Common myeloid progenitor, CD34-positive (primary cell): ENCODE results near the gene PRSS12.

Source experiments
- CTCF ChIA-PET: fragments of 350-600 bp; sonication (Branson Sonifier 250); formaldehyde crosslinking; loops from one replicate; lab custom pipeline; 2021; ENCODE audit warnings: antibody characterized with exemption; lab: Charles Lee
- POLR2A ChIA-PET: fragments of 350-600 bp; sonication (Branson Sonifier 250); formaldehyde crosslinking; loops from one replicate; lab custom pipeline; 2021; ENCODE audit warnings: antibody characterized with exemption; lab: Charles Lee
- DNase-seq, 3 donors: peaks; one replicate each; pipeline versions ENCODE4 v3.0.0 to v3.0.0-alpha.2; 2013
- H3K27ac ChIP-seq, 2 experiments: 1 replicate in 1 of 2; 2 replicates in 1 of 2; pipeline ENCODE4 v1.7.0; 2013; ENCODE audit warnings: inconsistent platforms in 2 of 2, low read length in 2 of 2, mild to moderate bottlenecking in 2 of 2, low read depth in 1 of 2, moderate library complexity in 1 of 2; ENCODE audit not compliant: severe bottlenecking in 2 of 2, insufficient read depth in 1 of 2, poor library complexity in 1 of 2
- H3K27me3 ChIP-seq, 5 experiments: replicated peaks in 2 of 5; 1 replicate in 3 of 5; 2 replicates in 2 of 5; pipeline versions ENCODE4 v1.6.1 to v1.7.0; 2013; ENCODE audit warnings: low read length in 4 of 5, mild to moderate bottlenecking in 2 of 5, moderate library complexity in 2 of 5, inconsistent platforms in 1 of 5; ENCODE audit not compliant: insufficient read depth in 5 of 5, control insufficient read depth in 4 of 5
- H3K36me3 ChIP-seq, 4 experiments: 1 replicate in 2 of 4; 2 replicates in 2 of 4; pipeline versions ENCODE4 v1.6.1 to v1.7.0; 2013; ENCODE audit warnings: low read length in 3 of 4, control low read depth in 1 of 4, mild to moderate bottlenecking in 1 of 4; ENCODE audit not compliant: control insufficient read depth in 4 of 4, insufficient read depth in 4 of 4
- H3K4me1 ChIP-seq, 4 experiments: 1 replicate in 3 of 4; 2 replicates in 1 of 4; pipeline versions ENCODE4 v1.6.1 to v1.7.1; 2013; ENCODE audit warnings: low read length in 3 of 4, mild to moderate bottlenecking in 3 of 4, control low read depth in 1 of 4, inconsistent platforms in 1 of 4, moderate library complexity in 1 of 4; ENCODE audit not compliant: control insufficient read depth in 4 of 4, insufficient read depth in 4 of 4; ENCODE audit errors: control extremely low read depth in 1 of 4
- H3K4me3 ChIP-seq, 7 experiments: 1 replicate in 4 of 7; 2 replicates in 3 of 7; pipeline versions ENCODE4 v1.5.1 to v1.7.0; 2013; ENCODE audit warnings: mild to moderate bottlenecking in 7 of 7, low read length in 6 of 7, moderate library complexity in 6 of 7, inconsistent platforms in 2 of 7, low read depth in 2 of 7, control low read depth in 1 of 7; ENCODE audit not compliant: insufficient read depth in 4 of 7, control insufficient read depth in 1 of 7; ENCODE audit errors: extremely low read depth in 1 of 7
- H3K9me3 ChIP-seq, 5 experiments: 1 replicate in 4 of 5; 2 replicates in 1 of 5; pipeline versions ENCODE4 v1.6.1 to v1.7.1; 2013; ENCODE audit warnings: low read length in 4 of 5, mild to moderate bottlenecking in 2 of 5, inconsistent platforms in 1 of 5, low read depth in 1 of 5, moderate library complexity in 1 of 5; ENCODE audit not compliant: control insufficient read depth in 4 of 5, insufficient read depth in 2 of 5; ENCODE audit errors: control extremely low read depth in 1 of 5
- WGBS: methylation state at CpG from one replicate; pipeline ENCODE4 v1.1.5; 2013; ENCODE audit not compliant: insufficient coverage; 5-methylcytosine and 5-hydroxymethylcytosine counted together

PRSS12 gene

DNA sequence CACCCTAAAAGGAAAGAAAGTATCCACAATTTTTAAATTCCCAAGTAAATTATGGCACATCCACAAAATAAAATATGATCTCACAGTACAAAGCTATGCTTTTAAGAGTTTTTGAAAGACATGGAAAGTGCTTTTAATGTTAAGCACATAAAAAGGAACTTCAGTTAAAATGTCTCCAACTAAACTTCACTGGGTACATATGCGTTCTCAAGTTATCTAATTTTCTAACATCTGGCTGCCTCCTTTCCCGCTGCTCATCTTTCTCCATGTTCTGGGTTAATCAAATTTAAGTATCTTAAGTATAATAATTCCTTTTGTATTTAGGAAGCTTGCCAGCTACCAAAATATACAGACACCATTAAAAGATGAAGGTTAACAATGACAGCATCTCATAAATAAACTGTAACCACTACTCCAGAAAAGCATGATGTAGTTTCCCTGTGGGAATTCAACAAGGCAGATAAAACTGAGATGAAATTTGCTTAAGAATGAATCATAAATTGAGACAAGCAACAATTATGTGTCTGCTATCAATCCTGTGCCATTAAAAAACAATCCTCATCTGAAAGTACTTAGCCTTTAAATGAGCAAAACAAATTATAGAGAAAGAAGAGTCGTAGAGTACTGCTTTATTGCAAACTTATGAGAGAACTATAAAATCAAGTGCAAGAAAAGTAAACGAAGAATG, 25.1 kb downstream of the PRSS12 start:
- CTCF ChIA-PET, result no interaction called here
- POLR2A ChIA-PET, result no interaction called here
- no CpG with 5 or more reads among the region's 4 CpGs for WGBS
- no peak for DNase-seq
- Histone ChIP-seq H3K27me3 (no peaks in the 10 kb centered on the region), H3K36me3 (no peaks in the 10 kb centered on the region), H3K4me3 (no peak overlapping the region), H3K4me1 (no peaks in the 10 kb centered on the region), H3K27ac (no peak overlapping the region), H3K9me3 (no peaks in the 10 kb centered on the region)

DNA sequence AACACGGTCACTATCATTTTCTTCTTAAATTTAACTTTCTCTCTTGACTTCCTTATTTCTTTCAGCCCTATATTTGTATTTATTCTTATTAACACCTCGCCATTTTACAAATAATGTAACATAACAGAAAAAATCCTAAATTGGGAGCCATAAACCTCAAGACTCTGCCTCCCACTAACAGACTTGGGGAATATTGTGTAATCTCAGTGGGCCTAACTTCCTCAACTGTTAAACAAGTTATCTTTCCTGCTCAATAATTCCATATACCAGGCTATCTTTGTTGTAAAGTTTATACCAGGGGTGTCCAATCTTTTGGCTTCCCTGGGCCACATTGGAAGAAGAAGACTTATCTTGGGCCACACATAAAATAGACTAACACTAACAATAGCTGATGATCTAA, 26.2 kb downstream of the PRSS12 start:
- WGBS, result 100% methylated on average over 1 of the region's 2 CpGs
- CTCF ChIA-PET, result no interaction called here
- Histone ChIP-seq H3K36me3 (no peaks in the 10 kb centered on the region), H3K27me3 (no peaks in the 10 kb centered on the region), H3K4me3 (no peak overlapping the region), H3K9me3 (no peaks in the 10 kb centered on the region), H3K27ac (no peak overlapping the region), H3K4me1 (no peaks in the 10 kb centered on the region)
- no peak for DNase-seq
- POLR2A ChIA-PET, result interaction anchor here (0.7 kb wide), 1 partner anchor 143 kb away, joined by 4 read pairs; no protein-coding TSS in a partner anchor

DNA sequence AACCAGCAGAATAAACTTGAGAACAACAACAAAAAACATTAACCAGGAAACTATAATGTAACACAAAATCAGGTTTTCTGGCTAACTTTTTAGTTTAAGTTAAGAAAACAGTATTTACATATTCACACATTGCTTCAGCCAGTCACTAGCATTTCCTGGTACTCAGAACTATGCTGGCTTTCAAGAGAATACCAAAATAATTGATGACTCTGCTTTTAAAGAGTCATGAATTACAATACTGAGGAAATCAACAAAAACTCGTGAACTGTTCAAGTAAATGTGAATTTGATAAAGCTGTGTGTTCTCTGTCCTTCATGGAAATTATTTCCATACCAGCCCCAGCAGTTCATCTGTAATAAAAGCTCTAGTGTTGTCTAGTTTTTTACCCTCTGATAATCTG, 27.4 kb downstream of the PRSS12 start:
- no peak for DNase-seq
- ChIA-PET CTCF (no interaction called here), POLR2A (no interaction called here)
- H3K27ac ChIP-seq, result no peak overlapping the region
- H3K27me3 ChIP-seq, result no peaks in the 10 kb centered on the region
- no peaks in the 10 kb centered on the region for H3K36me3 ChIP-seq
- no CpG with 5 or more reads among the region's 1 CpG for whole genome bisulfite sequencing
- no peaks in the 10 kb centered on the region for H3K4me1 ChIP-seq
- no peaks in the 10 kb centered on the region for H3K9me3 ChIP-seq
- no peak overlapping the region for H3K4me3 ChIP-seq

DNA sequence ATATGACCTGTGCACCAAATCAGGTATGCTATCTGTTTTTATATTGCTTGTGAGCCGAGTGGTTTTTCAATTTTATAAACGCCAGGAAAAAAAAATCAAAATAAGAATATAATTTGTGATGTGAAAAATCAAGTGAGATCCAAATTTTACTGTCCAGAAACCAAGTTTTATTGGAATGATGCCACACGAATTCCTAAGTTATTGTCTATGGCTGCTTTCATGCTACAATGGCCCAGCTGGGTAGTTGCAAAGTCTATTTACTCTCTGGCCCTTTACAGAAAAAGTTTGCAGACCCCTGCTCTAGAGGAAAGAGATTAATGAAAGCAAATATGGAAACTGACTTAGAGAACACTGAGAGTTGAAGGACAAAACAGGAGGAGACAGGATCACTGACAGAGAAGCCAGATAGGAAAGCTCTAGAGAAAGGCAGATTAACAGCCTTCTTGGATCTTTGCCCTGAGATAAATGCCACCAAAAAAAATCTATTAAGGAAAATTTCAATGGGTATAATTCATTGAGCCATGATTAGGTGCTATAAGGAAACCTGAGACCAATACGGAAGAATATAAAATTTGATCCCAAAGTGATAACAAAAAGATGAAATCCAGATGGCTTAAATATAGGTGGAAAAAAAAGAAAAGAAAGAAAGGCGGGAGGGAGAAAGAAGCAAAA, 29.8 kb downstream of the PRSS12 start:
- CTCF ChIA-PET, result no interaction called here
- H3K27ac ChIP-seq, result no peak overlapping the region
- H3K27me3 ChIP-seq, result no peaks in the 10 kb centered on the region
- H3K4me1 ChIP-seq, result no peaks in the 10 kb centered on the region
- DNase-seq, result no peak
- no peaks in the 10 kb centered on the region for H3K9me3 ChIP-seq
- no peak overlapping the region for H3K4me3 ChIP-seq
- no peaks in the 10 kb centered on the region for H3K36me3 ChIP-seq
- POLR2A ChIA-PET, result no interaction called here
- WGBS, result 100% methylated on average over 3 of the region's 5 CpGs

DNA sequence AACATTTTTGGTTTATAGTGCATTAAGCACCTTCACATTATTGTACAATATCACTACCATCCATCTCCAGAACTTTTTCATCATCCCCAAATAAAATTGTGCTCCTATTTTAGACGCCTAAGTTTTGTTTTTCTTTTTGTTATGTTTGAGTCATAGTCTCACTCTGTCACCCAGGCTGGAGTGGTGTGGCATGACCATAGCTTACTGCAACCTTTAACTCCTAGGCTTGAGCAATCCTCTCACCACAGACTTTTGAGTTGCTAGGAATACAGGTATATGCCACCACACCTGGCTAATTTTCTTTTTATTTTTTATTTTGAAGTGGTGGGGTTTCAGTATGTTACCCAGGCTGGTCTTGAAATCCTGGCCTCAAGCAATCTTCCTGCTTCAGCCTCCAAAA, 33.9 kb downstream of the PRSS12 start:
- CTCF ChIA-PET, result no interaction called here
- no peaks in the 10 kb centered on the region for H3K27me3 ChIP-seq
- no peaks in the 10 kb centered on the region for H3K4me1 ChIP-seq
- POLR2A ChIA-PET, result no interaction called here
- H3K9me3 ChIP-seq, result no peaks in the 10 kb centered on the region
- WGBS, result no CpG with 5 or more reads among the region's 1 CpG
- H3K4me3 ChIP-seq, result no peak overlapping the region
- DNase-seq, result no peak
- H3K27ac ChIP-seq, result no peak overlapping the region
- no peaks in the 10 kb centered on the region for H3K36me3 ChIP-seq

DNA sequence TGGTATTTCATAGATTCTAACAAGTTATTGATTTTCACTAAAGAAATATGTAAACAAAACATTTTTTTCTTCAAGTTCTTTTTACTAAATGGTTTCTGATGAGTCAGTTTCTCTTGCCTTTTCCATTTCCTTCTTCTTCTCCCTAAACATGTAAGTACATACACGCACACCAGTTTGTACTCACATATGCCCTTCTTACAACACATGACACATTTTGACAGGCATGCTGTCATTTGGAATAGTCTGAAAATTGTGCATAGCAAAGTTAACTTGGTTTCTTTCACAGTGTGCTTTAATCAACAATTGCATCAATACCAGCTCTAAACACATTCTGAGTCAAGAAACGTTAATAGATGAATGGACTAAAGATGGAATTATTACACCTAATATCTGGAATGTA, 35.1 kb downstream of the PRSS12 start:
- CTCF ChIA-PET, result no interaction called here

DNA sequence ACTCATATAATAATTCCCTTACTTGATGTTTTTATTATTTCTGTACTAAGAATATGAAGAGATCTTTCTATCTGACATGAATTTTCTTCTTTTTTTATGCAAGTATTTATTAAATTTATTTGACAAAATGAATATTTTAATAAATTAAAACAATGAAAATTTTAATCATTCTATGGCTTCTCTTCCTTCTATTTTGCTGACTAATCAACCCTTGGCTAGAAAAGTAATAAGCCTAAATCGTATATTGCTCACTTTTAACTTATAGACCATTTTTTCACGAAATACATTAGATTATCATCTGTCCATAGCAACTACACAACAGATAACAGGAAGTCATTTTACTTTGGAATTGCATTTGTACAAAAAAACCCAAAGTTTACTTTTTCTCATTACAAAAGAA, 38.6 kb downstream of the PRSS12 start:
- 86% methylated on average over 2 of the region's 2 CpGs for WGBS
- CTCF ChIA-PET, result no interaction called here
- Histone ChIP-seq H3K36me3 (no peaks in the 10 kb centered on the region), H3K27me3 (no peaks in the 10 kb centered on the region), H3K9me3 (no peaks in the 10 kb centered on the region), H3K4me1 (no peaks in the 10 kb centered on the region), H3K4me3 (no peak overlapping the region), H3K27ac (no peak overlapping the region)
- DNase-seq, result no peak
- POLR2A ChIA-PET, result no interaction called here

More for the DNA sequence above, 35.1 kb downstream of the PRSS12 start:
- WGBS, result 100% methylated on average over 1 of the region's 2 CpGs
- Histone ChIP-seq H3K9me3 (no peaks in the 10 kb centered on the region), H3K36me3 (no peaks in the 10 kb centered on the region), H3K27me3 (no peaks in the 10 kb centered on the region), H3K4me1 (no peaks in the 10 kb centered on the region), H3K27ac (no peak overlapping the region), H3K4me3 (no peak overlapping the region)
- no peak for DNase-seq
- POLR2A ChIA-PET, result no interaction called here
